Measurements from ENCODE around the gene MGLL.

DNA sequence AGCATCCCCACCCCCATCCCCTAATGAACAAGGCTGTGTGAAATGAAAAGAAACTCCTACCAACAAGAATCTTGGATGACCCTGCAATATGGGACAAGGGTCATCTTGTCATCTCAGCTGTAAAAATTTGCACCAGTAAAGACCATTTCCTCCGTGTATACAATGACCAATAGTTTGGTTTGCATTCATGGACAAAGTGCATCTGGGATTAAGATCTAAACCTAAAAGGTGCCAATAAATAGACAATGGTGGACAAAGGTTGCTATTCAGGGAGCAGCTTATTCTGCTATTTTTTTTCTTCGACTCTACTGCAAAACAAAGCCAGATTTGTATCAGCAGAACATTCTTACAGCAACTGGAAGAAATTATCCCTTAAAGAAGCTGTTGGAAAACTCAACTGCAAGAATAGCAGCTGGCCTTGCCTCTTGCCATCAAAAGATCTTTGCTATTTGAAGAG, 8.0 kb downstream of the MGLL start:
- TF ChIP-seq EZH2 (IDR thresholded peaks at IDR 0.05) (no peak), POLR2AphosphoS5 (IDR thresholded peaks at IDR 0.05; ENCODE audit: borderline replicate concordance, low read depth, low read length) (no peak), FOXP2 (optimal IDR thresholded peaks at IDR 0.05; ENCODE audit: control extremely low read depth, extremely low read length, insufficient read depth) (no peak)

Measured in SK-N-MC (cell line).